HG03175 (cell line): ENCODE data around the gene TLR3.
"Not testable (repeated sequence)": the region's sequence is repeated elsewhere in the genome, so short reads cannot be mapped to it uniquely, and the experiment has no call there.

Source experiments
- ATAC-seq: cut with Tn5 transposase; IDR thresholded peaks from one replicate; pipeline ENCODE4 v1.9.1; 2021; ENCODE audit warnings: mild to moderate bottlenecking, moderate library complexity; ENCODE audit not compliant: unreplicated experiment

The TLR3 gene

DNA sequence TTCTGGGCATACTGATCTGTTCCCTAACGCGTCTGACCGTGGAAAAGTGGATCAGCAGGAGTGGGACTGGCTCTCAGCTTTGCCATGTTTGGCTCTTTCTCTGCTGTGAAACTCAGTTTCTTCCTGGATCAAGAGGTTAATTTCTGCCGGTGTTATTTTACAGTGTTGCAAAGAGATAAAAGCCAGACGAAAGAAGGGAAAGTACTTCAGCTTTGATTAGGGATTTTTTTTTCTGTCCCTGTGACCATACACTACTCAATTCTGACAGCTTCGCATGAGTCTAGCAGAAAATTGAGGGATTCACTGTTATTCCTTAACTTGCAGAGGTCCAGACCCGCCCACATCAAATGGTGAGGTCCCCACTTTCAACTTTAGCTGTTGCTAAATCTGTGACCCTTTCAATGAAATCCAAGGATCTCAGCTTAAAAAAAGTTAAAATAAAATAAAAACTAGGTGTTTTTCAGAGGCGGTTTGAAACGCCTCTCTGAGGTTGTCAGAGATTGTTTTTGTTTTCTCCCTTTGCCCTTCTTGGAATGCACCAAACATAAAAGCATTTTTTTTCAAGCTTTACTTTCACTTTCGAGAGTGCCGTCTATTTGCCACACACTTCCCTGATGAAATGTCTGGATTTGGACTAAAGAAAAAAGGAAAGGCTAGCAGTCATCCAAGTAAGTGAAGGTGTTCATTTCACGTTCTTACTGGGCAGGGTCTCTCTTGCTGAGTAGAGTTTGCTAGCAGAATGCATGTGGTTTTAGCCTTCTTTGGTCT is at the start of gene TLR3:
TSS of gene TLR3 (plus strand) at position 576 of the 768 bp plus-strand sequence. CDS start 7,464 bp downstream, outside the sequence.
- no peak for ATAC-seq

DNA sequence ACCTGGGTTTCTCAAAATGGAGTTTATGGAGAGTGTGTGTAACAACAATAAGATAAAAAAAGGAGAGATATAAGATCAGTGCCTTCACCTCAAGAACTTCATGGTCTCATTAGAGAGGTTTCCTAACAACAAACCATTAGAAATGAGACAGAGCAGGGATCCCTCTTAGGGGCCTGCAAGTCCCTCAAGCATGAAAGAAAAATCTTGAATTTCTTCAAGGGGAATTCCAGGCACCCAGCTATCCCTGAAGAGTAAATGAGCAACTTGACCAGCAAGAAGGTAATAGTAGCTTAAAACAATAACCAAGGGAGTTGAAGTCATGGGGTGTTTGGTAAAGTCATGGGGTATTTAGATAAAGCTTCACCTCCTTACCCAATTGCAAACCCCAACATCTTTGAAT is 49.7 kb upstream of the TLR3 start:
- no peak for ATAC-seq

DNA sequence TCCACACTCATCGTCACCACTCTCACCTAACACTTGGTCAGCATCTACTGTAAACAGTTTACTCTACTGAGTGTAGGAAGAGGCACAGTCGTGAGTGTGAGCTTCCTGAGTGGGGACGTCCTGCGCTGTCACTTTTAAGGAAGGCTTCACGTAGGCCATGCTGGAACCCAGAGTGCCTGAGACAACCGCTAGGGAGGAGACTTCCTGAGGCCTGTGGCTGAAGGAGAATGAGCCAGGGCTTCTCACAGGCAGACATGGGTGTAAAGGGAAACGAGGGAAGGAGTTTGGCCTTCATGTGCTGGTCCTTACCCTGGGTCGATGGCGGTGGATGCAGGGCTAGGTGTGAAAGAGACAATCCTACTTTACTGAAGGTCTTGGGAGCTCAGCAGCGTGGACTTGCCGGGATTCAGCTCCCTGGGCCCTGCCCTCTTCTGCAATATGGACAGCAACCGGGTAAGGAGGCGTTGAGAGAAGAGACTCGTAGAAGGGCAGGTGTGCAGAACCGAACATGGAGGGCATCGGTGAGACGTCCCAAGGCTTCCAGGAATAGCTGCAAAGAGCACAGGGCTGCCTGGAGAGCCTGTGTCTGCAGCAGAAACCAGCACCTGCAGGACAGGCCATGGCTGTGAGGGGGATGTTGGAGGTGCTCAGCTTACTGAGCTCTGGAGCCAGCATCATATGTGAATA is 48.7 kb upstream of the TLR3 start:
- no peak for ATAC-seq

DNA sequence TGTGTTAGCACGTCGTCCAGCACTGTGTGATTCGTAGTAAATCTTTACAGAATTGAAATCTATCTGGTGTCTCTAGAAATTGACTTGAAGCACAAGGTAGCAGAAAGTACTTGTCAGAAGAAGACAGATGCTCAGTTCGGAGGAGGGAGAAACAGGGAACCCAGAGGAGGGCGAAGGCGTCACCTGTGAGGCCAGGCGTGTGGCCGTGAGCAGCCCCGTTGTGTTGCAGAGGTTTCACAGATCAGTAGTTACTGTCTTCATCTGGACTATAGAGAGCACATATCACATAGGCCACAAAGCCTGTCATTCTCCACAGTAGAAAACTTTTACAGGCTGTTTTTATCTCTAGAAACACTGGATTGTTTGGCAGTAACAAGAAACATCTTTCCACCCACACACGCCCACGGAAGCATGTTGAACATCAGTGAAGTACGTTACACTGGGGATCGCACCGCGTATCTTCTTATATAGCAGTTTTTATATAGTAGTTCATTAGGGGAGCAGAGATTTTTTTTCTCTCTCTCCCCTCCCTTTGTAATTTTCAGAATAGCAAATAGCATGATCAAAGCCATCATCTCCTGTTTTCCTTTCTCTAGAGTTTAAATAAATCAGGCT is 48.1 kb upstream of the TLR3 start:
- ATAC-seq = no peak

DNA sequence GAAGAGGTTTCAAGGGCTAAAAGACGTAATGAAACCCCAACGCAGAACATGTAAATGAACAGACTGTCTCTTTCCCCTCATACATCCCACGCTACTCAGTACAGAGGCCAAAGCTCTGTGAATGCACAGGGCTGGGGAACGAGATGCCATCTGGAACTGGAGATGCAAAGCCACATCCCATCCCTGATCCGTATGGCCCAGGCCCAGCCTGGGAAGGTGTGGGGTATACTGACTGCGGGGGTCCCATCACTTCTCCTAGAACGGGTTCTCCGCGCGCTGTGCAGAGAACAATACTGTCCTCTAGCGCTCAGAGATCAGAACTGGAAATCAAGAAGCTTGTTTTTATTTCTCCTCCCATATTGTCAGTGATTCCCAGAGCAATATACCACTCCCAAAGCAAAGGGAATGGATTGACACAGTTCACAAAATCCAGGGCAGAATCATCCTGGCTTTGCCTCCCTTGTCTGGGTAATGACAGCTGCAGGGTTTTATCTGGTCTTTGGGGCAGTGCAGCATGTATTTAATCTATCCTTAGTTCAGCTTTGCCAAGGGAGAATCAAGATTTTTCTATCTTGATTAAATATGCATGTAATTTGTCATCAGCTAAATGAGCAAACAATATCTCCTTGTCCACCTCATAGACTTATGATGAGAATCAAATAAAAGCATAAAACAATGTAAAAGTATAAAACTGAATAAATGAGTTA is 47.3 kb upstream of the TLR3 start:
- ATAC-seq = no peak

DNA sequence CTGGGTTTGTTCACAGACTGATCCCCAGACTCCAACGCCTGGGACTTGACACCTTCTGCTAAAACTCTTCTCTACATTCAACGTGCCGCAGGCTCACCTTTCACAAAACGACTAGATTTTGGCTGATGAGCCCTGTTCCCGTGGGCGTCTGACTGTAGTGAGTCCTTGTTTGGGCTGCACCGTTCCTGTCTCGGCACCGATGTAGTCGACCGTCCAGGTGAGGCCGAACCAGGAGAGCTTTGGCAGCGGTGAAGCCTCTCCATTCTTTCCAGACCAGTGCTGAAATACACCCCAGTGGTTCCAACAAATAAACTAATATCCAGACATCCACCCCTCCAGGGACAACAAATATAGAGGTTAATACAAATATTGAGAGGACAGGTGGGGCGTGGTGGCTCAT is 45.0 kb upstream of the TLR3 start:
- ATAC-seq = no peak

DNA sequence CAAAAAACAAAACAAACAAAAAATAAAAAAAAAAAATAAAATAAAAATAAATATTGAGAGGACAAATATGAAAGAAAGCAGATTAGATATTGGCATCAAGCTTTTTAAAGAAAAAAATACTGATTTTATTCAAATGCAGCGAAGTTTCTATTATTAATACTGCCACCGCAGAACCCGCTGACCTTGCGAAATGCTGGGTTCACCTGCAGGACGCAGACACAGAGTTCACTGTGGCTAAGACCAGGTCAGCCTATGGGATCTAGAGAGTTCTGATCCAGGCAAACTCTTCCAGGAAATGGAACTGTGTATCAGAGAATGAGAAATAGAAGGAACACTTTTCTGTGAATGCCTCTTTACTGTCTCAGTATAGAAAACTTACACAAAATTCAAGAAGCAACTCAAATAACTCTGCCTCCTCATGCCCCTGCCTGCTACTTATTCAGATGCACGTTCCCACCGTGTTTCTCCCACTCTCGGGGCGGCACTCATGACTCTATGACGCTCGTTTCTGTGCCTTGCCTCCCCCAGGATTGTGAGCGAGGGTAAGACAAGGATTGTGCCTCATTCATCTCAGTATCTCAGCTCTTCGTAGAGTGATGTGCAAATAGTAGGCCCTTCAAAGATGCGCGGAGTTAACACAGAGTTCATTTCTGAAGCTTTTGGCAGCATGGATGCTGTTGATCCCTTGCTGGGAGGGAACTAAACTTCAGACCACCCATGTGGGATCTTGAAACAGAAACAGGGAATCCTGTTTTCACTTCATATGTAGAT is 44.1 kb upstream of the TLR3 start:
- no peak for ATAC-seq

DNA sequence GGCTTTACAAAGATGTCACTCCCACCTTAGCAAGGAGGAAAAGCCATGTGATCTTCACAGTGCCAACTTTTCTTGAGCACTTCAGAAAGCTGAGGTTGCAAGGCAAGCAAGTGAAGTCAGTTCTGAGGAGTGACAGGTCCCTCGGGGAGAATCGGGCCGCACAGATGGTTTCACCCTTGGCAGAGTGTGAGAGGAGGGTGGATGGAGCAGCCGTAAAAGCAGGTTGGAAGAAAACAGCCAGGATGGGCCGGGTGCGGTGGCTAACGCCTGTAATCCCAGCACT is 43.6 kb upstream of the TLR3 start:
- no peak for ATAC-seq

DNA sequence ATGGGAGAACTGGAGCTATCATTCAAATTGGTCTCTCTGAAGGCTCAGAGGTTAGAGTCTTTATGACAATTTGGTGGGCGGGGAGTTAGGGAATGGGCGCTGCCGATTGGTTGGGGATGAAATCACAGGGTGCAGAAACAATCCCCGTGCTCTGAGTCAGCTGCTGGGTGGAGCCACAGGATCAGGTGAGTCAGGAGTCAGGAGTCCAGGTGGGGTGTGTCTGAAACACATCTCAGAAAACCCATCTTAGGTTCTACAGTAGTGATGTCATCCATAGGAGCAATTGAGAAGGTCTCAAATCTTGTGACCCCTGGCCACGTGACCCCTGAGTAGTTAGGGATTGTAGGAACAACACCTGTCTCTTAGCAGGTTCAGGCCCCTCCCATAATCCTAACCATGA is 41.6 kb upstream of the TLR3 start:
- no peak for ATAC-seq

DNA sequence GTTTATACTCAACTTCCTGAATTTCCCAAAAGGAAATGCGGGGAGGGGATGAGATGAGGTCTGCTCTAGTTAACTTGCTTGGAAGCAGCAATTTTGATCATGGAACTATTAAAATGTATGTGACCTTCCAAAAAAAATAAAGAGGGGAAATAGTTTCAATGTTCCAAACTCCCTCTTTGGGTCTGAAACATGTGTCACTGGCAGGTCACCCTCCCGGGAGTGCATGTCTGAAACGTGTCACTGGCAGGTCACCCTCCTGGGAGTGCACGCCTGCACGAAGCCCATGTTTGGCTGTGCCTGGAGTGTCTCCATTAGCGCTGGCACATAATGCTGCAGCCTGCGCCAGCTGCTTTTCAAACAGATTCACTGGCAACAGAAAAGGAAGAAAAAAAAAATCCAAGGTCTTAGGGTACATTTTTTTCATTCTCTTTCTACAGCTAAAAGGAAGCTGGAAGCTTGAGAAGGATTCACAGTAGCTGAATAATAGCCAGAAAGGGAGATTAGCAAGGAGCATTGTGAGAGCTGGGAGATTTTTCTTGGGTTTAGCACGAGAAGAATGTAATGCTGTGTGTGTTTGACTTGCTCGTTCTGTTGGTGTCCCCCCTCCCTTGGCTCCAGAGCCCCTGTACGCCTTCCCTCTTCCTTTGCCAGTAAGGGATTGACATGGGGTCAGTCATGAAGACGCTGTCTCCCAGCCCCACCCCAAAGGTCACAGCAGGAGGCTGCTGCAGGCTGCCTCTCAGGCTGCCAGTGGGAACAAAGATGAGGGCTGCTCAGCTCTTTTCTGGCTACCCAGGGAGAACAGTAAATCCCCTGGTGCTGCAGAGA is 39.2 kb upstream of the TLR3 start:
- no peak for ATAC-seq

DNA sequence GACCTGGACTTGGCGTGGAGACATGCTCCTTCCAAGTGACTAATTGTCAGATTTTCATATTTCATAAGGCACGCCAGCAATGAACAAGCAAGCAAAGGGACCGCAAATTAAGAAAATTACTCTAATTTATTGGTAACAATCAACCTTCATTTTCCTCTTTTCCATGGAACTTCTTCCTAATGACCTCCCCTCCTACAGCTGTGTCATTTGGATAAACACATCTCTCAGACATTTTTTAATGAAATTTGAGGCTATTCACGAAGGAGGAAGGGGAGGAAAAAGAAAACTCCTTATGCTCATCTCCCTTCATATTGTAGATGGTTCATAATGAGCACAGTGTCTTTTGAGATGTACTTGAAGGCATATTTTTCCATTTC is 38.6 kb upstream of the TLR3 start:
- no peak for ATAC-seq

DNA sequence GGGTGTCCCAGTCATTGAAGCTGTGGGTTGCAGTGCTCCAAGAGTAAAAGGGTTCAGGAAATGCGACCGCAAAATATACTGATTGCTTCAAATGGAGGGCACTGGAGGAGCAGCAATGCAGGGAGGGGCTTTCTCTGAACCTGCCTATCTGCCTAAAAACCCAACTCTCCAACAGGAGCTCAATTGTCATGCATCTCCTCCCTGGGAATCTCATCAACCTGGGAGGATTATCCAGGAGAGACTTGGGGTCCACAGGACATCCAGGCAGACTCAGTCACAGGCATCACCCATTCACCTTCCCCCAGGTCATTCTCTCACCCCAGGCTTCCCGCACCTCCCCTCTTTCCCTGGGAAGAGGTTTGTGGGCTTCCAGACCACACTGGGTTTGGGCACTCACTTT is 38.2 kb upstream of the TLR3 start:
- no peak for ATAC-seq

DNA sequence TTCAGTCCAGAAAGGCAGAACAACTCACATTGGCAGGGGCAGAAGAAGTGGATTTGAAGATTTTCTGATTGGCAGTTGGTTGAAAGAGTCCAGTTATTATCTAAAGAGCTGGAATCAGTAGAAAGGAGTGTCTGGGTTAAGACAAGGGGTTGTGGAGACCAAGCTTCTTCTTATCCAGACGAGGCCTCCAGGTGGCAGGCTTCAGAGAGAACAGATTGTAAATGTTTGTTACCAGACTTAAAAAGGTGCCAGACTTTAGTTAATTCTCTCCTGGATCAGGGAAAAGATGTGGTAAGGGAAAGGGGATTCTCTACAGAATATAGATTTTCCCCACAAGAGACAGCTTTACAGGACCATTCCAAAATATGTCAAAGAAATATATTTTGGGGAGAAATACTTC is 36.7 kb upstream of the TLR3 start:
- ATAC-seq = no peak

DNA sequence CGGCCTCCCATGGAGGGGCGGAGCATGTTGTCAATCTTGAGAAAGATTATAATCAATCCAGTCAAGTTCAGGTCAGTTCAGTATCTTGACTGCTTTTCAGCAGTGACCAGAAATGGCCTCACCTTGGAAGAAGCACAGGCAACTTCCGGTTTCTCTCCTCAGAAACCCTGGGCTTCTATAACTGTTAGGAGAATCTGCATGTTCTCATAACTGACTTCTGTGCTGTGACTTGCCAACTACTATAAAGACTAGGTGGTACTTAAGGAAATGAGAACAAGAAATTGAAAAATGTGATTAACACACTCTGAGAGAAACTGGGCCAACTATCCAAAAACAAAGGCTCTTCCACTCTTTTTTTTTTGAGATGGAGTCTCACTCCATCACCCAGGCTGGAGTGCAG is 35.9 kb upstream of the TLR3 start:
- no peak for ATAC-seq

DNA sequence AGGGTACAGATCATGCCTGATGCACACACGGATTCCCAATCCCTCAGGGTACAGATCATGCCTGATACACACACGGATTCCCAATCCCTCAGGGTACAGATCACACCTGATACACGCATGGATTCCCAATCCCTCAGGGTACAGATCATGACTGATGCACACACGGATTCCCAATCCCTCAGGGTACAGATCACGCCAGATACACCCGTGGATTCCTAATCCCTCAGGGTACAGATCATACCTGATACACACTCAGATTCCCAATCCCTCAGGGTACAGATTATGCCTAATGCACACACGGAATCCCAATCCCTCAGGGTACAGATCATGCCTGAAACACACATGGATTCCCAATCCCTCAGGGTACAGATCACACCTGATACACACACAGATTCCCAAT is 34.3 kb upstream of the TLR3 start:
- not testable (repeated sequence) for ATAC-seq

DNA sequence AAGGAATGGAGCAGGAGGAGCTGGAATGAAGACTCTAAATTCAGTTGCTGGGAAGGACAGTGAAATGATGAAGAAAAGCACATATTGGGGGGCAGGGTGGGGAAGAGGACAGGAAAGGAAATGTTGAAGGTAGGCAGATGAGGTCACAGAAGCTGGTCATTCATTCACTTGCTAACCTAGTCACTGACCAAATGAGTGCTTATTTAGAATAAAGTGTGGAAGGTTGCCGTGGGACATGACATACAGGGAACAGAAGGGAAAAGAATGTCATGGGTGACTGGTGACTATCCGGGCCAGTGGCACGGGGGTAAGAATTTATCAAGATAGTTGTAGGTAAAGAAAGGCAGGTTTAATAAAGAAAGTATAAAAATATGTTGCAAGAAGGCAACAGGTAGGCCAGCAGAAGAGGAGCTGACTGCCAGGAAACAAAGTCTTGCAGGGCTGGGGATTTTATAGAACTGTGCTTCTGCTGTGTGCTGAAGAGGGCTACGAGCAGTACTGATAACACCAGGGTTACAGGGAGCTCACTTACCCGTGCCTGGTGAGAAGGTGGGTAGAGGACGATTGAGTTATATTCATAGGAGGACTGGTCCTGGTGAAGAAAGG is 31.9 kb upstream of the TLR3 start:
- no peak for ATAC-seq

DNA sequence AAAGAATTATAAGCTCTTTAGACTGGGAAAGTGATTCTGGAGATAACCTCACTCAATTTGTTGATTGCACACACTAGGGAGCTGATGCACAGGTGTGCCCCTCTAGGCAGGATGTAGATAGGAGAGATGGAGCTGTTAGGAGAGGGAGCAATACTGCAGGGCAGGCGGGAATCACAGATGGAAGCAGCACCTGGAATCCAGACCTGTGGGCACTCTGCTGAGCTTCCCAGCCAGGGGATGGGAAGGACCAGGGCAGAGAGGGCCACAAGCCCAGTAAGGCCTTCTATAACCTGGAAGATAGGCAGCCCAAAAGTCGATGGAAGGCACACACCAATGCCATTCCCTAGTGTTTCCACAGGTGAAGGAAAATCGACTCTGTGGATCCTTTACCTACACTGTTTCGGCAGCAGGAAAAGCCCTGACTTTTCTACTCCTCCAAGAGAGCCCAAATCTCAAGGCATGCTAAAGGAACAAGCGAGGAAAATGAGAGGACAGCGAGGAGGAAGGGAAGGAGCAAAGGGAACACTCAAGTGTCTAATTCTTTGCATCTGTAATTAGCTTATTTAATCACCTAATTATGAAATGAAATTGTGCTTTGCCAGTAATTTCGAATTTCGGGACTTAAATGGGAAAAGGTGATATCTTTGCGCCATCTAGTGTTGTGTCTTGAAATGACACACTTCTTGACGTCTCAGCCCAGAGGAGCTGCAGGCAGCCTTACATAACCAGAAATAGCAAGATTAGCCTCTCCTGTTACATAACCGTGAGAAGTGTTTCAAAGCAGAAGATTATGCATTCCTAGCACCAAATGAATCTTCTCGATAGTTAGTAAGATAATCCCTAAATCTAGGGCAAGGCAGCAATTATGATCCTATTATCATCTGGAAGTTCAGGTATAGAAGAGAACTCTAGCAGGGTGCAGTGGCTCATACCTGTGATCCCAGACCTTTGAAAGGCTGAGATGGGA is 31.0 kb upstream of the TLR3 start:
- ATAC-seq = peak; percentile 74

DNA sequence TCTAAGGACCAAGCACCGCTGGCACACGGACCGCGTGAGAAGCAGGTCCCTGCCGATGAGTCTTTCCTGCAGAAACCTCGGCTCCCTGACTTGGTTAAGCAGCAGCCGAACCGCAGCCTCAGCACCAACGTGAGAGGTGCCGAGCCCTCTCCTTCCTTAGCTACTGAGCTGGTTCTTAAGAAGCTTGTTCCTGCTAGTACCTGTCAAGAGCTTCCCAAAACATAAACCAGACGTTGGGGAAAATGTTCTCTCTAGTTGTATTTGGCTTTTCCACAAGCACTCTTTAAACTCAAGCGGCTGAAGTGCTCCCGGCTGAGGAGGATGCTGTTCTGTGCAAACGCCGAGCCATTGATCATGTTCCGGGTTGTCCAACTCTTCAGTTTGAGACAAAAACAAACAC is 29.3 kb upstream of the TLR3 start:
- ATAC-seq = no peak

DNA sequence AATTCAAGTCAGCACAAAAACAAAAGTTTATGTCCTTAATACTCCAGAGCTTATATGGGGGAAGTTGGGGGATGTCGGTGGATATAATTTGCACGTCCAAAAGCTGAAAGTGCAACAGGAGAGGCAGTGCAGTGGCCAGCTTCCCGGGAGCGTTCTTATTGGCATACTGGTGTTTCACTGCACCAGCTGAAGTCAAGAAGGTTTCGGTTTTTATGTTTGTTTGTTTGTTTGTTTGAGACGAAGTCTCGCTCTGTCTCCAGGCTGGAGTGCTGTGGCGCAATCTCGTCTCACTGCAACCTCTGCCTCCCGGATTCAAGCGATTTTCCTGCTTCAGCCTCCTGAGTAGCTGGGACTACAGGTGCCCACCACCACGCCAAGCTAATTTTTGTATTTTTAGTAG is 28.6 kb upstream of the TLR3 start:
- ATAC-seq = no peak
